Ovary (tissue), 9 donors: Measurements from ENCODE around the gene LAMB1. TPM values are rescaled to one million over a fixed set of nuclear protein-coding genes. Genes with fewer than 3 reads are reported as not detected.
"Not testable (repeated sequence)": the region's sequence is repeated elsewhere in the genome, so short reads cannot be mapped to it uniquely, and the experiment has no call there.

Source experiments
- DNase-seq, 5 donors: peaks; one replicate each; pipeline ENCODE4 v3.0.0-alpha.2; 2019 to 2020
- H3K27ac ChIP-seq, 2 donors: fragments of 200-600 bp; one replicate each; pipeline versions ENCODE4 v1.5.1 to v1.8.0; 2019 to 2022
- H3K27me3 ChIP-seq: fragments of 200-600 bp; one replicate; pipeline ENCODE4 v1.8.0; 2022
- H3K36me3 ChIP-seq: fragments of 200-600 bp; sonication (generic); one replicate; pipeline ENCODE4 v1.5.1; 2019
- H3K4me1 ChIP-seq: one replicate; pipeline ENCODE4 v1.8.1; 2013; ENCODE audit warnings: mild to moderate bottlenecking, moderate library complexity; ENCODE audit not compliant: insufficient read depth
- H3K4me3 ChIP-seq: fragments of 200-600 bp; sonication (generic); one replicate; pipeline ENCODE4 v1.5.1; 2017
- H3K9me3 ChIP-seq, 2 donors: fragments of 200-600 bp in 1 of 2; sonication (generic) in 1 of 2; one replicate each; pipeline versions ENCODE4 v1.5.1 to v1.8.1; 2013 to 2019; ENCODE audit warnings: mild to moderate bottlenecking in 1 of 2, moderate library complexity in 1 of 2
- CTCF ChIP-seq, 3 donors: fragments of 450-650 bp in 2 of 3; fragments of 200-600 bp in 1 of 3; IDR thresholded peaks; one replicate each; pipeline versions ENCODE4 v1.5.1 to v1.8.0; 2016 to 2022; ENCODE audit warnings: antibody characterized with exemption in 3 of 3, mild to moderate bottlenecking in 1 of 3
- EP300 ChIP-seq: sonication (generic); formaldehyde crosslinking; IDR thresholded peaks from one replicate; pipeline ENCODE4 v1.6.1; 2017; ENCODE audit warnings: antibody characterized with exemption
- POLR2A ChIP-seq: fragments of 450-650 bp; IDR thresholded peaks from one replicate; pipeline ENCODE4 v1.6.1; 2017; ENCODE audit warnings: antibody characterized with exemption, mild to moderate bottlenecking, moderate library complexity
- WGBS, 3 donors: extraction: QIAGEN DNeasy Blood & Tissue Kit in 1 of 3; methylation state at CpG; one replicate each; pipeline versions ENCODE4 v1.1.5 to v1.1.7; 2013 to 2017; 5-methylcytosine and 5-hydroxymethylcytosine counted together
- intact Hi-C, 4 donors: fragments of 100-400 bp; cut with DNase I; formaldehyde crosslinking; loops; one replicate each; pipeline versions ENCODE4 v1.11.0 to v1.15.1; 2022 to 2023
- polyA plus RNA-seq, 2 donors: library from polyadenylated mRNA; stranded (reverse); fragments of 200-250 nt in 1 of 2; fragments of 350-450 nt in 1 of 2; fragmentation: Illumina TruSeq in 1 of 2; extraction: RNeasy Lipid Tissue Mini Kit (QIAGEN cat#74804) in 1 of 2; gene quantifications; one replicate each; pipeline ENCODE4 v1.2.3, GENCODE V29; 2013 to 2014
- total RNA-seq, 7 donors: library from RNA; depleted of rRNA in 2 of 7; stranded (reverse); fragments of >200 nt in 2 of 7; fragmentation: NEBNext Ultra II Directional in 3 of 7; extraction: Animal tissue kit (Norgen Biotek cat#: 25700) in 3 of 7; gene quantifications; one replicate each; pipeline versions ENCODE4 v1.1.0 to v1.2.4, GENCODE V29; 2016 to 2023
- donor health status: DM: no; HTN: no; CAD: no; lungs with moderate emphysema.
- donor health status: DM: no; HTN: no; CAD: no.
- donor health status: Bipolar disorder and iron deficiency.
- donor health status: DM: yes; HTN: yes; CAD: no.
- donor health status: DM: no; HTN: no; CAD: no.
- donor health status: DM: yes; HTN: yes; CAD: no.

LAMB1 gene
- total and polyA plus RNA-seq, 9 donors: 10.2 to 151 (median 65.0) TPM

GRCh38 chr7:107890962-107891635, 111.9 kb downstream of the LAMB1 start, which contains the start of gene DLD:
TSS of gene DLD (plus strand) at chr7:107891183. CDS start at chr7:107891251, 68 bp downstream.
- no peaks in the 10 kb centered on the region for H3K36me3 ChIP-seq
- H3K9me3 ChIP-seq: no peaks in the 10 kb centered on the region
- H3K4me3 ChIP-seq: peak within 1 kb of the TSS; percentile 80
- no peaks in the 10 kb centered on the region for H3K27me3 ChIP-seq
- intact Hi-C loops: loop anchor here in 1 of 4 donors (5.0 kb wide), 1 partner anchor 251 kb away; no protein-coding TSS in a partner anchor
- peak; percentile 92 for TF ChIP-seq POLR2A
- no peak for TF ChIP-seq EP300
- peak in 2 of 3 donors; percentile 36 to 37 for TF ChIP-seq CTCF (IDR thresholded peaks at IDR 0.05)
- 0 to 1% (median 0%) methylated on average over 55 of the region's 55 CpGs for WGBS, 3 donors
- peaks cover 2% of the 10 kb centered on the region for H3K4me1 ChIP-seq
- peak; percentile 91 to 96 (median 94) for DNase-seq
- peak within 1 kb of the TSS; percentile 84 to 87 for H3K27ac ChIP-seq

- TF ChIP-seq EP300 (no peak), POLR2A (no peak), CTCF (IDR thresholded peaks at IDR 0.05) (no peak)
- Histone ChIP-seq H3K4me3 (peak overlapping the region; percentile 80), H3K4me1 (peaks cover 2% of the 10 kb centered on the region), H3K36me3 (no peaks in the 10 kb centered on the region), H3K9me3 (no peaks in the 10 kb centered on the region), H3K27ac (peak overlapping the region; percentile 84 to 87), H3K27me3 (no peaks in the 10 kb centered on the region)
- intact Hi-C loops: loop anchor here in 1 of 4 donors (5.0 kb wide), 1 partner anchor 252 kb away; no protein-coding TSS in a partner anchor
- DNase-seq: peak in 1 of 5 donors; percentile 36
- 0 to 1% (median 1%) methylated on average over 7 of the region's 7 CpGs for WGBS, 3 donors
Observed at GRCh38 chr7:107890493-107890961, 112.4 kb downstream of the LAMB1 start.

GRCh38 chr7:107889992-107890391, 113.0 kb downstream of the LAMB1 start:
- intact Hi-C loops: loop anchor here in 2 of 4 donors (5.0 to 10.0 kb wide), 2 partner anchors 252 to 255 kb away; no protein-coding TSS in a partner anchor
- H3K9me3 ChIP-seq: no peaks in the 10 kb centered on the region
- peak overlapping the region in 1 of 2 donors; percentile 84 for H3K27ac ChIP-seq
- no peaks in the 10 kb centered on the region for H3K27me3 ChIP-seq
- WGBS, 3 donors: 46 to 72% (median 59%) methylated on average over 3 of the region's 3 CpGs
- no peaks in the 10 kb centered on the region for H3K36me3 ChIP-seq
- H3K4me1 ChIP-seq: peaks cover 2% of the 10 kb centered on the region
- no peak overlapping the region for H3K4me3 ChIP-seq
- DNase-seq: no peak
- TF ChIP-seq POLR2A: no peak
- TF ChIP-seq EP300: no peak
- no peak for TF ChIP-seq CTCF (IDR thresholded peaks at IDR 0.05)

- not testable (repeated sequence) for H3K27me3 ChIP-seq, H3K4me3 ChIP-seq, H3K27ac ChIP-seq, H3K9me3 ChIP-seq, H3K4me1 ChIP-seq, DNase-seq, H3K36me3 ChIP-seq
- WGBS, 3 donors: 92 to 95% (median 94%) methylated on average over 17 to 22 of the region's 22 CpGs
- intact Hi-C loops: loop anchor here in 1 of 4 donors (10.0 kb wide), 1 partner anchor 257 kb away; no protein-coding TSS in a partner anchor
Observed at GRCh38 chr7:107887827-107888226, 115.1 kb downstream of the LAMB1 start.
